ENCODE data around the gene APBB2.

APBB2 gene

GRCh38 chr4:41102414-41103092 lies 111.8 kb downstream of the APBB2 start:
- peak; percentile 16 for DNase-seq (ENCODE audit: low read depth)

GRCh38 chr4:41098093-41099048 lies 116.0 kb downstream of the APBB2 start:
- DNase-seq (ENCODE audit: low read depth), result no peak

GRCh38 chr4:41095973-41096372 lies 118.4 kb downstream of the APBB2 start:
- DNase-seq (ENCODE audit: low read depth), result peak; percentile 83

- no peak for DNase-seq (ENCODE audit: low read depth)
These were observed 119.0 kb downstream of the APBB2 start for GRCh38 chr4:41095192-41095872.

- DNase-seq (ENCODE audit: low read depth), result no peak
These were observed 122.2 kb downstream of the APBB2 start for GRCh38 chr4:41092128-41092527.

GRCh38 chr4:41081847-41082246 lies 132.5 kb downstream of the APBB2 start:
- no peak for DNase-seq (ENCODE audit: low read depth)

GRCh38 chr4:41080976-41081375 lies 133.4 kb downstream of the APBB2 start:
- no peak for DNase-seq (ENCODE audit: low read depth)

- no peak for DNase-seq (ENCODE audit: low read depth)
These were observed 134.3 kb downstream of the APBB2 start for GRCh38 chr4:41079881-41080560.

- no peak for DNase-seq (ENCODE audit: low read depth)
These were observed 136.7 kb downstream of the APBB2 start for GRCh38 chr4:41077628-41078027.

GRCh38 chr4:41076481-41076880 lies 137.9 kb downstream of the APBB2 start:
- DNase-seq (ENCODE audit: low read depth), result no peak

- no peak for DNase-seq (ENCODE audit: low read depth)
These were observed 140.1 kb downstream of the APBB2 start for GRCh38 chr4:41074215-41074614.

- DNase-seq (ENCODE audit: low read depth), result peak; percentile 47
These were observed 142.1 kb downstream of the APBB2 start for GRCh38 chr4:41072021-41072777.

- DNase-seq (ENCODE audit: low read depth), result peak; percentile 63
These were observed 143.6 kb downstream of the APBB2 start for GRCh38 chr4:41070516-41071281.

GRCh38 chr4:41069838-41070237 lies 144.5 kb downstream of the APBB2 start:
- no peak for DNase-seq (ENCODE audit: low read depth)

GRCh38 chr4:41069257-41069656 lies 145.1 kb downstream of the APBB2 start:
- DNase-seq (ENCODE audit: low read depth), result no peak

- DNase-seq (ENCODE audit: low read depth), result peak; percentile 11
These were observed 147.0 kb downstream of the APBB2 start for GRCh38 chr4:41067369-41067768.

- no peak for DNase-seq (ENCODE audit: low read depth)
These were observed 148.3 kb downstream of the APBB2 start for GRCh38 chr4:41066049-41066448.

- DNase-seq (ENCODE audit: low read depth), result no peak
These were observed 148.8 kb downstream of the APBB2 start for GRCh38 chr4:41065434-41066006.

GRCh38 chr4:41064953-41065352 lies 149.4 kb downstream of the APBB2 start:
- DNase-seq (ENCODE audit: low read depth), result no peak
